PFSK-1 (cell line): ENCODE measurements around the gene ABCF2.

Source experiments
- FOXP2 ChIP-seq: optimal IDR thresholded peaks from 2 replicates; pipeline ENCODE3; 2011; ENCODE audit warnings: borderline replicate concordance, control low read depth, inconsistent platforms; ENCODE audit not compliant: insufficient read depth; ENCODE audit errors: extremely low read length, extremely low read depth
- POLR2AphosphoS5 ChIP-seq: IDR thresholded peaks from 2 replicates; pipeline ENCODE4 v1.6.1; 2012; ENCODE audit warnings: low read depth, mild to moderate bottlenecking, control low read depth, low read length, moderate library complexity
- SIN3A ChIP-seq: IDR thresholded peaks from 2 replicates; pipeline ENCODE4 v1.6.1; 2012; ENCODE audit warnings: mild to moderate bottlenecking, low read length, moderate library complexity, borderline replicate concordance; ENCODE audit not compliant: insufficient read depth
- TAF1 ChIP-seq: IDR thresholded peaks from 2 replicates; pipeline ENCODE4 v1.6.1; 2012; ENCODE audit warnings: low read length, control low read depth, borderline replicate concordance; ENCODE audit not compliant: insufficient read depth
- TF ChIP-seq, protein P1 (sequence below), 2 experiments: IDR thresholded peaks; 2 replicates each; pipeline versions ENCODE4 v1.6.1 to v1.8.0; 2011 to 2012; ENCODE audit warnings: low read depth in 2 of 2, low read length in 2 of 2, control low read depth in 1 of 2, inconsistent platforms in 1 of 2, mild to moderate bottlenecking in 1 of 2, moderate library complexity in 1 of 2; ENCODE audit not compliant: insufficient read depth in 1 of 2

ABCF2 gene

DNA sequence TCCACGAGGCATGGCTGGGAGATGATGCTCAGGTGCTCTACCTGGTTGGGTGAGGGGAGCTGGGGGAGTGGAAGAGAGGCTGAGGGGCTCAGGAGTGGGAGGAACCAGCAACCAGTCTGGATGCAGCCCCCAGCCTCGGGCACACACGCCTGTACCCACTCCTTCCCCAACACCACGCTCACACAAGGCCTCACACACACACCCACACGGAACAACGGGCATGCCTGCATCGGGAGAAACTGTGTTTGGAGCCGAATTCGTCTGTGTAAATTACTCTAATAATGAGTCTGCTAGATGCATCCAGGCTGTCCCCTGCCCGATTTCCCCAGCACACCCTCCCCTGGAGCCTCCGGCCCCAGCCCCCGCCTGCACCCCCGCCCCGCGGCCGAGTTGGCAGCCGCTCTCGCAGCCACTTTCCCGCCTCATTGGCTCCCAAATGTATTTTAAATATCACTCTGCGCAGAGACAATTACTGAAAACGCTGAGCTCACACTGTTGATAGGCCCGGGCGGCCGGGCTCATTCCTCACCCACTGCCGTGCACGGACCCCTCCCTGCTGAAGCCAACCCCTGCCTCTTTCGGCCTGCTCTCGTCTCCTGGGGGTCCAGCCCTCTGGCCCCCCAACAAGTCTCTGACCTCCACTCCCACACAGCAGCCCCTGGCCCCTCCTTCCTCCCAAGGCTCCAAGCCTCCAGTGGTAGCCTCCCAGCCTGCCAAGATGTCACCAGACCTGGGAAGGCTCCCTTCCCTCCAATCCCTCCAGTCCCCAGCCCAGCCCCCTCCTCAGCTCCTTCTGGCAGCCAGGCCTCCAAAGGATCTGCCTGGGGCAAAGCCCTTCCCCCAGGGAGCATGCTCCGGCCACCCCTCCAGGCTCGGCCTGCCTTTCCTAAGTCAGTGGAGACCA is 27.8 kb downstream of the ABCF2 start:
- TF ChIP-seq FOXP2 (no peak), POLR2AphosphoS5 (no peak), SIN3A (no peak), TAF1 (no peak)
- TF ChIP-seq, protein P1, sequence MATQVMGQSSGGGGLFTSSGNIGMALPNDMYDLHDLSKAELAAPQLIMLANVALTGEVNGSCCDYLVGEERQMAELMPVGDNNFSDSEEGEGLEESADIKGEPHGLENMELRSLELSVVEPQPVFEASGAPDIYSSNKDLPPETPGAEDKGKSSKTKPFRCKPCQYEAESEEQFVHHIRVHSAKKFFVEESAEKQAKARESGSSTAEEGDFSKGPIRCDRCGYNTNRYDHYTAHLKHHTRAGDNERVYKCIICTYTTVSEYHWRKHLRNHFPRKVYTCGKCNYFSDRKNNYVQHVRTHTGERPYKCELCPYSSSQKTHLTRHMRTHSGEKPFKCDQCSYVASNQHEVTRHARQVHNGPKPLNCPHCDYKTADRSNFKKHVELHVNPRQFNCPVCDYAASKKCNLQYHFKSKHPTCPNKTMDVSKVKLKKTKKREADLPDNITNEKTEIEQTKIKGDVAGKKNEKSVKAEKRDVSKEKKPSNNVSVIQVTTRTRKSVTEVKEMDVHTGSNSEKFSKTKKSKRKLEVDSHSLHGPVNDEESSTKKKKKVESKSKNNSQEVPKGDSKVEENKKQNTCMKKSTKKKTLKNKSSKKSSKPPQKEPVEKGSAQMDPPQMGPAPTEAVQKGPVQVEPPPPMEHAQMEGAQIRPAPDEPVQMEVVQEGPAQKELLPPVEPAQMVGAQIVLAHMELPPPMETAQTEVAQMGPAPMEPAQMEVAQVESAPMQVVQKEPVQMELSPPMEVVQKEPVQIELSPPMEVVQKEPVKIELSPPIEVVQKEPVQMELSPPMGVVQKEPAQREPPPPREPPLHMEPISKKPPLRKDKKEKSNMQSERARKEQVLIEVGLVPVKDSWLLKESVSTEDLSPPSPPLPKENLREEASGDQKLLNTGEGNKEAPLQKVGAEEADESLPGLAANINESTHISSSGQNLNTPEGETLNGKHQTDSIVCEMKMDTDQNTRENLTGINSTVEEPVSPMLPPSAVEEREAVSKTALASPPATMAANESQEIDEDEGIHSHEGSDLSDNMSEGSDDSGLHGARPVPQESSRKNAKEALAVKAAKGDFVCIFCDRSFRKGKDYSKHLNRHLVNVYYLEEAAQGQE (IDR thresholded peaks at IDR 0.05; ENCODE audit: insufficient read depth in 1 of 2, low read depth in 2 of 2, low read length in 2 of 2) = no peak

DNA sequence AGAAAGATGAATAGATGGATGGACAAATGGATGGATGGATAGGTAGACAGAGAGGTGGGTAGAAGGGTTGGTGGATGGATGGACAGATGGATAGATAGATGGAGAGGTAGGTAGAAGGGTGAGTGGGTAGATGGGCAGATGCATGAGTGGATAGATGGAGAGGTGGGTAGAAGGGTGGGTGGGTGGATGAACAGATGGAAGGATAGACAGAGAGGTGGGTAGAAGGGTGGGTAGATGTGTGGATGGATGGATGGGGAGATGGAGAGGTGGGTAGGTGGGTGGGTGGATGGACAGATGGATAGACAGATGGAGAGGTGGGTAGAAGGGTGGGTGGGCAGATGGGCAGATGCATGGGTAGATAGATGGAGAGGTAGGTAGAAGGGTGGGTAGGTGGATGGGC is 29.1 kb downstream of the ABCF2 start:
- TF ChIP-seq SIN3A (no peak), TAF1 (no peak), FOXP2 (no peak), POLR2AphosphoS5 (no peak)
- TF ChIP-seq, protein P1 (IDR thresholded peaks at IDR 0.05; ENCODE audit: insufficient read depth in 1 of 2, low read depth in 2 of 2, low read length in 2 of 2) = no peak

DNA sequence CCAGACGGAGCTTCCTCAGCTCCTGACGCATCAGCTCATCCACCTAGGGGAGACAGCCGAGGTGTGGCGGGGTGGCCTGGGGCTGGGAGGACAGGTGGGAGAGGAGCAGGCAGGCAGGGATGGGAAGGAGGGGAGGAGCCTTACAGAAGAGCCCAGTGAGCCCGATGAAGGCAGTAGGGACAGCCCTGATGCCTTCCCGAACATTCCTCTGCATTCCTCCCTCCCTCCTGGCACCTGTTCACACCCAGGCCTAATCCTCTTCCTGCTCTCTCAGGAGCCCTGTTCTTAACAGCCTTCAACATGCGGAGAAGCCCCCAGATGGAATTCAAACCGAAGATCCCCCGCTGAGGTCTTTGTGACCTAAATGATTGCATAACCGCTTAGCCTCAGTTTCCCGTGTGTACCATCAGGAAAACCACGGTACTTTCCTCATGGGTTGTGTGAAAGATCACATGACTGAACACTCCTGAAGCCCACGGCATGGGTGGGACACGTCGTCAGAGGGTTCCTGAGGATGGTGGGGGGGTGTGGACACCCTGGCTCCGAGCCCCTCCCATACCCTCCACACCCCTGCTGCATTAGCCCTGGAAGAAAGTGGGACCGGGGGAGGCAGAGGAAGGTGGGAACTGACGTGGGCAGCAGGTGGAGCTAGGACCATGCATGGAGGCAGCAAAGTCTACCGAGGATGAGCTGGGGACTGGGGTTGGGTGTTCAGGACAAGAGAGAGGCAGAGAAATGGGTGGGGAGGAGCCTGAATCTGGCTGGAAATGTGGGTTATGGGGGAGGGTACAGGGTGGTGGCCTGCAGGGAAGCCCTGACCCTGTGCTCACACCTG is 31.2 kb downstream of the ABCF2 start:
- TF ChIP-seq POLR2AphosphoS5 (no peak), FOXP2 (no peak), SIN3A (no peak), TAF1 (no peak)
- TF ChIP-seq, protein P1 (IDR thresholded peaks at IDR 0.05; ENCODE audit: insufficient read depth in 1 of 2, low read depth in 2 of 2, low read length in 2 of 2) = no peak

DNA sequence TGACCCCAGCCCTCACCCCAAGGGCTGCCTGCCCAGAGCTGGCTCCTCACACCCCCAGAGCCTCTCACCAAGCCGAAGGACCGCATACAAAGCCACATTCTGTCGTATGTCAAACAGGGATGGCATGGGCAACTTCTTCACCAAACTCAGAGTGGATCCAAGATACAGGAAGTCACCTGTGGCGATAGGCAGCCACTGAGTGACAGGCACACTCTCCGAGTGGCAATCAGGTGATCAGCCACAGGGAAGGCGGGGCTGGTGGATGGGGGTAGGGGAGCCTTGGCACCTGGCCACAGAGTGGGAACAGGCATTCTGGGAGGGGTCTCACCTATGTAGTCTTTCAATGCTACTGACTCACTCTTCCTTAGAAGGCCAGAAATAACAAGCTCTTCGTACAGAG is 32.8 kb downstream of the ABCF2 start:
- TF ChIP-seq FOXP2 (no peak), SIN3A (no peak)

DNA sequence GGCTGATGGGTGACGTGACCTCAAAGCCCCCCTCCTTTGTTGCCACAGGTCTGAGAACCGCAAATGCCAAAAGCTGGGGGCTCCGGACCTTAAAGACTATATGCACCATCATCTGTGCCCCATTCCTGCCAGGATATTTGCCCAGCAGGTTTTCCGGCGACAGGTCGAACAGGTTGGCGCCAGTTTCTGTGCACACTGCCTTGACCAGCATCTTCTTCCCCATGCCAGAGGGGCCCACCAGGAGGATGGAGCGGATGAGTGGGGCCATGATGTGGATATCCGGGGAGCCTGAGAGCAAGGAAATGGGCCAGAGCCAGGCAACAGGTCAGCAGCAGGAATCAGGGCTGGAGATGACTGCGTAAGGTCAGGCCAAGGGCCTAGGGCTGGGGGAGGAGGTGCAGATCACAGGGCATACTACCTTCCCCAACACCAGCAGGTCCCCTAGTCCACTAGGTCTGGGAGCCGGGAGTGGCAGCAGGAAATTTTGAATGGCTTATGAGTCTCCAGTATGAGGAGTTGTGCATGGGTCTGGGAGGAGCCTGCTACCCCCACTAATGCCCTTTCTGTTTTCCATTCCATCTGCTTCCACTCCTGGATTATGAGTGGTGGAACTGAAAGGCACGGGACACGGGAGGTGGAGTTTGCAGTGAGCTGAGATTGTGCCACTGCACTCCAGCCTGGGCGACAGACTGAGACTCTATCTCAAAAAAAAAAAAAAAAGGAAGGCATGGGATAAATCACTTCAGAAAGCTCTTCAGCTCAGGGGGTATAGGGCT is 33.6 kb downstream of the ABCF2 start:
- TF ChIP-seq POLR2AphosphoS5 = no peak
- TF ChIP-seq SIN3A = no peak
- TF ChIP-seq, protein P1 (IDR thresholded peaks at IDR 0.05; ENCODE audit: insufficient read depth in 1 of 2, low read depth in 2 of 2, low read length in 2 of 2) = no peak
- no peak for TF ChIP-seq FOXP2
- no peak for TF ChIP-seq TAF1
